IMR-90 (cell line): ENCODE results near the gene CYB5R4. TPM values are rescaled to one million over a fixed set of nuclear protein-coding genes. Genes with fewer than 3 reads are reported as not detected.
"Not testable (repeated sequence)": the region's sequence is repeated elsewhere in the genome, so short reads cannot be mapped to it uniquely, and the experiment has no call there.

Source experiments
- ATAC-seq: fragments of 200-7000 bp; cut with Tn5 transposase; 2 replicates; pipeline ENCODE4 v1.9.1; 2020; ENCODE audit warnings: low read depth, mild to moderate bottlenecking, moderate library complexity
- BruUV-seq: library from RNA; stranded (reverse); fragments of 400-500 nt; replicated peaks from 2 replicates; lab custom pipeline; 2021; lab: Mats Ljungman, UMichigan
- CTCF ChIA-PET: fragments of 300-600 bp; formaldehyde crosslinking; extraction: SDS; loops from one replicate; lab custom pipeline; 2021; ENCODE audit warnings: antibody characterized with exemption; lab: Yijun Ruan, JAX
- POLR2A ChIA-PET: fragments of 300-600 bp; sonication (Branson Sonifier 250); formaldehyde crosslinking; loops from one replicate; lab custom pipeline; 2022; ENCODE audit warnings: antibody characterized with exemption; ENCODE audit not compliant: unreplicated experiment; lab: Charles Lee
- DNase-seq: peaks from one replicate; pipeline ENCODE4 v3.0.0; 2013
- H2AFZ ChIP-seq: replicated peaks from 2 replicates; pipeline ENCODE3; 2013; ENCODE audit warnings: low read length, mild to moderate bottlenecking; ENCODE audit not compliant: poor library complexity
- H2AK5ac ChIP-seq: 2 replicates; pipeline ENCODE4 v1.6.1; 2013; ENCODE audit warnings: low read depth, low read length, inconsistent platforms
- H2AK9ac ChIP-seq: replicated peaks from 2 replicates; pipeline ENCODE3; 2013; ENCODE audit warnings: mild to moderate bottlenecking, low read depth, low read length, moderate library complexity; ENCODE audit not compliant: poor library complexity
- H2BK120ac ChIP-seq: 2 replicates; pipeline ENCODE4 v1.6.1; 2013; ENCODE audit warnings: low read depth, low read length, inconsistent platforms
- H2BK15ac ChIP-seq: 3 replicates; pipeline ENCODE4 v1.6.1; 2013; ENCODE audit warnings: low read depth, low read length, inconsistent platforms
- H2BK20ac ChIP-seq: 2 replicates; pipeline ENCODE4 v1.6.1; 2013; ENCODE audit warnings: low read depth, mild to moderate bottlenecking, inconsistent platforms, low read length, moderate library complexity
- H2BK5ac ChIP-seq: 2 replicates; pipeline ENCODE4 v1.6.1; 2013; ENCODE audit warnings: mild to moderate bottlenecking, low read depth, low read length, inconsistent platforms; ENCODE audit not compliant: poor library complexity, severe bottlenecking
- H3K14ac ChIP-seq: replicated peaks from 2 replicates; pipeline ENCODE4 v1.6.1; 2013; ENCODE audit warnings: low read depth, low read length, inconsistent platforms
- H3K18ac ChIP-seq: 2 replicates; pipeline ENCODE4 v1.6.1; 2013; ENCODE audit warnings: low read depth, low read length, control low read depth
- H3K23ac ChIP-seq: 2 replicates; pipeline ENCODE4 v1.6.1; 2013; ENCODE audit warnings: low read depth, low read length, inconsistent platforms
- H3K27ac ChIP-seq: 2 replicates; pipeline ENCODE4 v1.5.1; 2013; ENCODE audit warnings: mild to moderate bottlenecking, control low read depth, low read length; ENCODE audit not compliant: insufficient read depth
- H3K27me3 ChIP-seq: 2 replicates; pipeline ENCODE4 v1.6.1; 2013; ENCODE audit warnings: low read length; ENCODE audit not compliant: control insufficient read depth, insufficient read depth
- H3K36me3 ChIP-seq: 2 replicates; pipeline ENCODE4 v1.6.1; 2013; ENCODE audit warnings: low read length, mixed read lengths; ENCODE audit not compliant: control insufficient read depth, insufficient read depth
- H3K4ac ChIP-seq: 2 replicates; pipeline ENCODE4 v1.6.1; 2013; ENCODE audit warnings: low read depth, low read length, inconsistent platforms
- H3K4me1 ChIP-seq: 2 replicates; pipeline ENCODE4 v1.6.1; 2013; ENCODE audit warnings: low read length, mixed read lengths; ENCODE audit not compliant: control insufficient read depth, insufficient read depth
- H3K4me2 ChIP-seq: 2 replicates; pipeline ENCODE4 v1.6.1; 2013; ENCODE audit warnings: low read depth, mild to moderate bottlenecking, control low read depth, low read length, moderate library complexity
- H3K4me3 ChIP-seq: 2 replicates; pipeline ENCODE4 v1.5.1; 2013; ENCODE audit warnings: low read depth, mild to moderate bottlenecking, control low read depth, low read length, moderate library complexity; ENCODE audit not compliant: insufficient read depth
- H3K56ac ChIP-seq: 2 replicates; pipeline ENCODE4 v1.6.1; 2013; ENCODE audit warnings: low read length, inconsistent platforms; ENCODE audit not compliant: insufficient read depth; ENCODE audit errors: extremely low read depth
- H3K79me1 ChIP-seq, 2 experiments: 2 replicates each; pipeline ENCODE4 v1.6.1; 2013; ENCODE audit warnings: low read length in 2 of 2, inconsistent platforms in 1 of 2, low read depth in 1 of 2
- H3K9ac ChIP-seq: 2 replicates; pipeline ENCODE4 v1.6.1; 2013; ENCODE audit warnings: low read depth, low read length, control low read depth
- H3K9me1 ChIP-seq: 2 replicates; pipeline ENCODE4 v1.6.1; 2013; ENCODE audit warnings: low read length, inconsistent platforms; ENCODE audit not compliant: insufficient read depth
- H3K9me3 ChIP-seq: 2 replicates; pipeline ENCODE4 v1.6.1; 2013; ENCODE audit warnings: low read length; ENCODE audit not compliant: control insufficient read depth, insufficient read depth
- H4K20me1 ChIP-seq: 2 replicates; pipeline ENCODE4 v1.6.1; 2013; ENCODE audit warnings: low read length, inconsistent platforms; ENCODE audit not compliant: insufficient read depth
- H4K5ac ChIP-seq: 2 replicates; pipeline ENCODE4 v1.6.1; 2013; ENCODE audit warnings: mild to moderate bottlenecking, low read depth, low read length, control low read depth
- H4K8ac ChIP-seq, 2 experiments: 2 replicates each; pipeline ENCODE4 v1.6.1; 2013; ENCODE audit warnings: low read depth in 2 of 2, low read length in 2 of 2, control low read depth in 1 of 2, inconsistent platforms in 1 of 2
- H4K91ac ChIP-seq: 2 replicates; pipeline ENCODE4 v1.6.1; 2013; ENCODE audit warnings: low read depth, low read length, inconsistent platforms; ENCODE audit not compliant: insufficient read depth
- NFE2L2 ChIP-seq: fragments of 150-350 bp; IDR thresholded peaks from 2 replicates; pipeline ENCODE4 v1.6.1; 2016; ENCODE audit warnings: low read depth, mild to moderate bottlenecking, low read length
- POLR2A ChIP-seq: IDR thresholded peaks from 2 replicates; pipeline ENCODE4 v1.6.1; 2012; ENCODE audit warnings: mild to moderate bottlenecking, low read depth, low read length
- RFX5 ChIP-seq: IDR thresholded peaks from 2 replicates; pipeline ENCODE4 v1.8.0; 2012; ENCODE audit warnings: low read depth, mild to moderate bottlenecking, low read length, moderate library complexity
- WGBS, 2 experiments: methylation state at CpG; one replicate each; pipeline versions ENCODE4 v1.1.5 to v1.1.7; 2013; ENCODE audit warnings: missing lambda C conversion rate in 2 of 2; ENCODE audit not compliant: insufficient read length in 1 of 2; ENCODE audit errors: extremely low coverage in 2 of 2; 5-methylcytosine and 5-hydroxymethylcytosine counted together
- dilution Hi-C: fragments of 300-500 bp; cut with HindIII; formaldehyde crosslinking; loops from one replicate; pipeline ENCODE4 v1.14.3; 2018; ENCODE audit warnings: low sequenced_read_pairs; ENCODE audit not compliant: unreplicated experiment
- in situ Hi-C: fragments of 300-500 bp; cut with MboI; formaldehyde crosslinking; loops from 3 replicates; pipeline ENCODE4 v1.14.3; 2019; ENCODE audit warnings: low sequenced_read_pairs, inconsistent platforms, mixed read lengths
- intact Hi-C: fragments of 100-400 bp; cut with micrococcal nuclease; formaldehyde crosslinking; loops from 2 replicates; pipeline ENCODE4 v1.10.0; 2022
- polyA plus RNA-seq, 3 experiments: library from polyadenylated mRNA; depleted of rRNA; stranded (reverse); fragments of >200 nt; gene quantifications; 2 replicates each; pipeline ENCODE4 v1.2.3, GENCODE V29; 2012; ENCODE audit warnings: low replicate concordance in 1 of 3
- total RNA-seq: library from RNA; depleted of rRNA; stranded (reverse); fragments of >200 nt; gene quantifications from 2 replicates; pipeline ENCODE4 v1.2.3, GENCODE V29; 2012
- TF ChIP-seq, protein P1 (sequence below): fragments of 150-350 bp; IDR thresholded peaks from 2 replicates; pipeline ENCODE4 v1.6.1; 2017; ENCODE audit warnings: mild to moderate bottlenecking, antibody characterized with exemption, low read length, low read depth

The CYB5R4 gene
- total and polyA plus RNA-seq, 2 of the 4 experiments (the other 2 are of a cell fraction), result 3.2 to 6.1 TPM

DNA sequence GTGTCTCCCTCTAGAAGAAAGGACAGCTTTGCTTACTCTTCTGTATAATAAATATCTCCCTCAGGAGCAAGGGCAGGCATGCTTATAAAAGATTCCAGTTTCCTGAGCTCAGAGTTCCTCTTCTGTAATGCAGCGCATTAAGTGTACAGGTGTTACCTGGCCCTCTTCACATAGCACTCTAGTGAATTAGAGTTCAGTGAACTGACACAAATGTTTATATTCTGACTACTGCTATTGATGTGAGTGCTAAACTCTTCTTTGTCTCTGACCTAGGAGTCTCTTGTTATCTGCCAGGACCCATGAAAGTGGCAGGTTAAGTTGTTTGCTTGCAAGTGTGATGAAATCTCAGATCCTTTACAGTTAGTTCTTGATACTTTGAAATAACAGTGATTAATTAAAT, 33.5 kb downstream of the CYB5R4 start:
- no peak overlapping the region for H3K4me2 ChIP-seq
- dilution Hi-C loops (no loop called here), in situ Hi-C loops (loop anchor here (5.0 to 25.0 kb wide), 2 partner anchors 329 to 1419 kb away; no protein-coding TSS in a partner anchor), intact Hi-C loops (no loop called here)
- POLR2A ChIA-PET, result no interaction called here
- no peak overlapping the region for H3K14ac ChIP-seq
- H2BK20ac ChIP-seq, result no peak overlapping the region
- no peak overlapping the region for H3K23ac ChIP-seq
- H3K9ac ChIP-seq, result no peak overlapping the region
- no peak overlapping the region for H3K56ac ChIP-seq
- H3K18ac ChIP-seq, result no peak overlapping the region
- H3K27ac ChIP-seq, result no peak overlapping the region
- no peak overlapping the region for H2AK5ac ChIP-seq
- H2BK120ac ChIP-seq, result no peak overlapping the region
- H2BK5ac ChIP-seq, result no peak overlapping the region
- H4K5ac ChIP-seq, result no peak overlapping the region
- no peaks in the 10 kb centered on the region for H3K27me3 ChIP-seq
- H4K91ac ChIP-seq, result no peak overlapping the region
- no peak overlapping the region for H3K4ac ChIP-seq
- ATAC-seq, result no peak
- H2AK9ac ChIP-seq, result no peak overlapping the region
- H2AFZ ChIP-seq, result no peak overlapping the region
- H3K79me1 ChIP-seq, result peaks cover 7 to 8% of the 10 kb centered on the region in 2 experiments; a peak in 3 of 4 replicates
- WGBS, 2 experiments, result no CpG with 5 or more reads among the region's 1 CpG
- BruUV-seq, result no TSS peak
- TF ChIP-seq RFX5, result no peak
- TF ChIP-seq, protein P1, sequence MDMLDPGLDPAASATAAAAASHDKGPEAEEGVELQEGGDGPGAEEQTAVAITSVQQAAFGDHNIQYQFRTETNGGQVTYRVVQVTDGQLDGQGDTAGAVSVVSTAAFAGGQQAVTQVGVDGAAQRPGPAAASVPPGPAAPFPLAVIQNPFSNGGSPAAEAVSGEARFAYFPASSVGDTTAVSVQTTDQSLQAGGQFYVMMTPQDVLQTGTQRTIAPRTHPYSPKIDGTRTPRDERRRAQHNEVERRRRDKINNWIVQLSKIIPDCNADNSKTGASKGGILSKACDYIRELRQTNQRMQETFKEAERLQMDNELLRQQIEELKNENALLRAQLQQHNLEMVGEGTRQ, result no peak
- no peak for TF ChIP-seq POLR2A
- TF ChIP-seq NFE2L2, result no peak
- no peaks in the 10 kb centered on the region for H3K9me3 ChIP-seq
- no peak overlapping the region for H2BK15ac ChIP-seq
- no peaks in the 10 kb centered on the region for H3K36me3 ChIP-seq
- no peaks in the 10 kb centered on the region for H3K4me1 ChIP-seq
- H3K4me3 ChIP-seq, result no peak overlapping the region
- H4K20me1 ChIP-seq, result no peaks in the 10 kb centered on the region; the same call in 1 of the 2 replicates
- no peak for DNase-seq
- CTCF ChIA-PET, result no interaction called here
- no peak overlapping the region for H4K8ac ChIP-seq
- H3K9me1 ChIP-seq, result no peaks in the 10 kb centered on the region

- H2BK20ac ChIP-seq, H4K91ac ChIP-seq, H2BK15ac ChIP-seq, H3K23ac ChIP-seq, H3K18ac ChIP-seq, H2BK120ac ChIP-seq, H3K4me2 ChIP-seq, H4K5ac ChIP-seq, H3K9me1 ChIP-seq, H3K36me3 ChIP-seq, H3K27me3 ChIP-seq, H4K20me1 ChIP-seq, dilution Hi-C loops, H3K14ac ChIP-seq, H3K9me3 ChIP-seq, ATAC-seq, H2AK9ac ChIP-seq, POLR2A ChIA-PET, H3K79me1 ChIP-seq, H3K56ac ChIP-seq, H4K8ac ChIP-seq, H3K27ac ChIP-seq, BruUV-seq, H3K4ac ChIP-seq, H2AFZ ChIP-seq, intact Hi-C loops, H2AK5ac ChIP-seq, H3K9ac ChIP-seq, H3K4me1 ChIP-seq, H2BK5ac ChIP-seq, DNase-seq, H3K4me3 ChIP-seq, CTCF ChIA-PET: not testable (repeated sequence)
- no CpG with 5 or more reads among the region's 2 CpGs for WGBS, 2 experiments
- in situ Hi-C loops, result loop anchor here (25.0 kb wide), 1 partner anchor 1415 kb away; no protein-coding TSS in a partner anchor
These were observed 37.6 kb downstream of the CYB5R4 start for GRCh38 chr6:83897094-83897493.
